GM18507 (cell line): ENCODE measurements around the gene ITGB1.
"Not testable (repeated sequence)": the region's sequence is repeated elsewhere in the genome, so short reads cannot be mapped to it uniquely, and the experiment has no call there.

ENCODE experiments used
- DNase-seq: peaks from one replicate; pipeline ENCODE4 v3.0.0; 2011; ENCODE audit warnings: low read depth; ENCODE audit not compliant: insufficient read length; ENCODE audit errors: extremely low spot score
- FAIRE-seq: peaks from 2 replicates; lab custom pipeline; 2011; peaks lifted over from hg19 to GRCh38; lab: Jason Lieb, UNC

Gene ITGB1

GRCh38 chr10:32901815-32902214, 56.2 kb downstream of the ITGB1 start:
- DNase-seq (no peak), FAIRE-seq (no peak)

- FAIRE-seq, DNase-seq: not testable (repeated sequence)
Observed at GRCh38 chr10:32895200-32895968, 62.6 kb downstream of the ITGB1 start.

GRCh38 chr10:32893916-32894664, 63.9 kb downstream of the ITGB1 start:
- DNase-seq (no peak), FAIRE-seq (no peak)

GRCh38 chr10:32893434-32893833, 64.6 kb downstream of the ITGB1 start:
- DNase-seq (no peak), FAIRE-seq (no peak)

GRCh38 chr10:32891261-32891660, 66.8 kb downstream of the ITGB1 start:
- no peak for FAIRE-seq
- no peak for DNase-seq

GRCh38 chr10:32890444-32890843, 67.6 kb downstream of the ITGB1 start:
- no peak for FAIRE-seq

GRCh38 chr10:32889631-32890212, 68.3 kb downstream of the ITGB1 start:
- no peak for DNase-seq
- no peak for FAIRE-seq

More at GRCh38 chr10:32890444-32890843, 67.6 kb downstream of the ITGB1 start:
- no peak for DNase-seq

GRCh38 chr10:32888161-32888927, 69.7 kb downstream of the ITGB1 start:
- FAIRE-seq (no peak), DNase-seq (no peak)

- FAIRE-seq (no peak), DNase-seq (no peak)
Observed at GRCh38 chr10:32887481-32887880, 70.5 kb downstream of the ITGB1 start.

GRCh38 chr10:32882076-32882475, 76.0 kb downstream of the ITGB1 start:
- no peak for DNase-seq
- FAIRE-seq: no peak

- DNase-seq: no peak
- no peak for FAIRE-seq
Observed at GRCh38 chr10:32878646-32879045, 79.4 kb downstream of the ITGB1 start.

GRCh38 chr10:32877915-32878314, 80.1 kb downstream of the ITGB1 start:
- FAIRE-seq: no peak
- no peak for DNase-seq

GRCh38 chr10:32865170-32865569, 92.9 kb downstream of the ITGB1 start:
- no peak for FAIRE-seq
- no peak for DNase-seq

- DNase-seq (no peak), FAIRE-seq (no peak)
Observed at GRCh38 chr10:32854435-32854834, 103.6 kb downstream of the ITGB1 start.

GRCh38 chr10:32851301-32851700, 106.7 kb downstream of the ITGB1 start:
- FAIRE-seq (no peak), DNase-seq (no peak)
